Measurements from ENCODE around the gene XKR7.

Gene XKR7

GRCh38 chr20:31981784-31982183 is 13.8 kb downstream of the XKR7 start:
- TF ChIP-seq ZNF274 (IDR thresholded peaks at IDR 0.05; ENCODE audit: low read depth, low read length) = no peak
- H3K4me3 ChIP-seq (ENCODE audit: low read length) = no peak overlapping the region

GRCh38 chr20:31984981-31985471 is 17.1 kb downstream of the XKR7 start:
- H3K4me3 ChIP-seq (ENCODE audit: low read length) = no peak overlapping the region
- TF ChIP-seq ZNF274 (IDR thresholded peaks at IDR 0.05; ENCODE audit: low read depth, low read length) = no peak

DNA sequence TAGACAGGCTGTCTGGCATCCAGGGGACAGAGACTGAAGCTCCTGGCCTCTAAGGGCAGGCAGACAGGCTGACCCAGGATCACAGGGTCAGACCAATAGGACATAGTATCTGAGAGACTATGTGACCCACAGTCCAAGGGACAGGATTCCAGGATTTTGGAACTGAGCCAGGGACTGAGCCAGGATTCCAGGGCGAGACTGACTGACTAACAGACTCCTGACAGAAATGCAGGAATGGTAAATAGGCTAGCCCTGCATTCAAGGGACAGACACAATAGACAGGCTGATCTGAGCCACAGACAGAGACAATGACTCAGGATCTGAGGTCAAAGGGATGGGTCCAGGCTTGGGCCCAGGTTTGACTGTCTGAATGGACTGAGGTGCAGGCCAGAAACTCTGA is 19.8 kb downstream of the XKR7 start:
- no peak for TF ChIP-seq ZNF274 (IDR thresholded peaks at IDR 0.05; ENCODE audit: low read depth, low read length)
- H3K4me3 ChIP-seq (ENCODE audit: low read length) = no peak overlapping the region

- H3K4me3 ChIP-seq (ENCODE audit: low read length) = no peak overlapping the region
- TF ChIP-seq ZNF274 (IDR thresholded peaks at IDR 0.05; ENCODE audit: low read depth, low read length) = no peak
Measured at GRCh38 chr20:31988430-31989015, 20.6 kb downstream of the XKR7 start.

- no peak for TF ChIP-seq ZNF274 (IDR thresholded peaks at IDR 0.05; ENCODE audit: low read depth, low read length)
Measured at GRCh38 chr20:31989030-31989645, 21.2 kb downstream of the XKR7 start.

GRCh38 chr20:31990641-31991338 is 22.8 kb downstream of the XKR7 start:
- H3K4me3 ChIP-seq (ENCODE audit: low read length) = no peak overlapping the region
- TF ChIP-seq ZNF274 (IDR thresholded peaks at IDR 0.05; ENCODE audit: low read depth, low read length) = no peak

More at GRCh38 chr20:31989030-31989645, 21.2 kb downstream of the XKR7 start:
- H3K4me3 ChIP-seq (ENCODE audit: low read length) = no peak overlapping the region

DNA sequence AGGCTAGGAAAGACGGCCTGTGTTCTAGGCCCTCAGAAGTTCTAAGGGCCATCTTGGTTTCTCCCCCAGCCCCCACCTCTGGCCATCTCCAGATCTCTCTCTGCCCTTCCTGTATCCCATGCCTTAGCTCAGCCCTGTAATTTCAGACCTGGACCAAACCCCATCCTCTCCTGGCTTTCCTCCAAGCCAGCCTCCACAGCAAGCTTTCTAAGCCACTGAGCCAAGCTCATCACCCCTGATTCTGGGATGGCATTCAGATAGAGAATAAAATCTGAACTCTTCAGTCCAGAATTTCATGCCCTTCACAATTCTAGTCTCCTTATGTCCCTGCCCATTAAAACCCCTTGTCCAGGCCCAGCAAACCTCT is 23.4 kb downstream of the XKR7 start:
- TF ChIP-seq ZNF274 (IDR thresholded peaks at IDR 0.05; ENCODE audit: low read depth, low read length) = no peak
- no peak overlapping the region for H3K4me3 ChIP-seq (ENCODE audit: low read length)

DNA sequence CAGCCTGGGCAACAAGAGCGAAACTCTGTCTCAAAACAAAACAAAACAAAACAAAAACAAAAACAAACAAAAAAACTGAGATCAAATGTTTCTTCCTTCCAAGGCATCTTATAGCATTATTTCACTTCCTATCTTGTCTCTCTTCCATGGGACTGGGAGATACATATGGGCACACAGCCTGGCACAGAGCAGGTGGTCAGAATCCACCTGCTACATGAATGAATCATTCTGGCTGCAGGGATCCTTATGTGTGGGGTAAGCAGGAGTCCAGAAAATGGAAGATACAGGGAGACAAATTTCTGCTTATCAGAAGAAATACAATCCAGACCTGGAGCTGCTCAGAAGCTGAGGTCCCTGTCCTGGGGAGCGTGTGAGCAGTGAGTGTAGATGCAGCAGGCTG is 24.1 kb downstream of the XKR7 start:
- H3K4me3 ChIP-seq (ENCODE audit: low read length) = no peak overlapping the region
- no peak for TF ChIP-seq ZNF274 (IDR thresholded peaks at IDR 0.05; ENCODE audit: low read depth, low read length)

DNA sequence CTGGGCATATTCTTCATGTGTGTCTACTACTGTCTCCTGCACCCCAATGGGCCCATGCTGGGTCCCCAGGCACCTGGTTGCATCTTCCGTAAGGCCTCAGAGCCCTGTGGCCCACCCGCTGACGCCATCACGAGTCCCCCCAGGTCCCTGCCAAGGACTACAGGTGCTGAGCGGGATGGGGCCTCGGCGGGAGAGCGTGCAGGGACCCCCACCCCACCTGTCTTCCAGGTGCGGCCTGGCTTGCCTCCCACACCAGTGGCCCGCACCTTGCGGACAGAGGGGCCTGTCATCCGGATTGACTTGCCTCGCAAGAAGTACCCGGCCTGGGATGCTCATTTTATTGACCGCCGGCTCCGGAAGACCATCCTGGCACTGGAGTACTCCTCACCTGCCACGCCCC is 29.0 kb downstream of the XKR7 start:
- no peak overlapping the region for H3K4me3 ChIP-seq (ENCODE audit: low read length)
- TF ChIP-seq ZNF274 (IDR thresholded peaks at IDR 0.05; ENCODE audit: low read depth, low read length) = no peak

DNA sequence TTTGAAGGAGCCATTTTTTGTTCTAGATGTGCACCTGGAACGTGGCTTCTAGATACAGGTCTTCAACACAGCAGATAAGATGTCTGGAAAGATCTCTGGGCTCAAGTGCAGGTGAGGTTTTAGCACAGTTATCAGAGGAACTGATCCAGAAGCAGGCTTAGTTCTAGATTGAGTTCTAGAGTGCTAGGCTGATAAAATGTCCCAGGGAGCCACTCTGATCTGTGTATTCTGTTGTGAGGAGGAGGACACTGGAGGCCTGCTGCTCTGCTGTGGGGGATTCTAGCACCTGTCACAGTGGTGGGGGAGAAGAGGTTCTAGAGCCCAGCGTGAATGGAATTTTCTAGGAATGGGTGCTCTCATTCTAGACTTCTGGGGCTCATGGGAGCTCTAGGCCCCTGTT is 30.3 kb downstream of the XKR7 start:
- H3K4me3 ChIP-seq (ENCODE audit: low read length) = no peak overlapping the region
- TF ChIP-seq ZNF274 (IDR thresholded peaks at IDR 0.05; ENCODE audit: low read depth, low read length) = no peak

GRCh38 chr20:32003325-32003724 is 35.4 kb downstream of the XKR7 start:
- H3K4me3 ChIP-seq (ENCODE audit: low read length) = no peak overlapping the region
- no peak for TF ChIP-seq ZNF274 (IDR thresholded peaks at IDR 0.05; ENCODE audit: low read depth, low read length)

GRCh38 chr20:32004963-32005362 is 37.0 kb downstream of the XKR7 start:
- no peak for TF ChIP-seq ZNF274 (IDR thresholded peaks at IDR 0.05; ENCODE audit: low read depth, low read length)
- H3K4me3 ChIP-seq (ENCODE audit: low read length) = no peak overlapping the region

GRCh38 chr20:32006053-32006452 is 38.1 kb downstream of the XKR7 start:
- H3K4me3 ChIP-seq (ENCODE audit: low read length) = no peak overlapping the region
- no peak for TF ChIP-seq ZNF274 (IDR thresholded peaks at IDR 0.05; ENCODE audit: low read depth, low read length)

DNA sequence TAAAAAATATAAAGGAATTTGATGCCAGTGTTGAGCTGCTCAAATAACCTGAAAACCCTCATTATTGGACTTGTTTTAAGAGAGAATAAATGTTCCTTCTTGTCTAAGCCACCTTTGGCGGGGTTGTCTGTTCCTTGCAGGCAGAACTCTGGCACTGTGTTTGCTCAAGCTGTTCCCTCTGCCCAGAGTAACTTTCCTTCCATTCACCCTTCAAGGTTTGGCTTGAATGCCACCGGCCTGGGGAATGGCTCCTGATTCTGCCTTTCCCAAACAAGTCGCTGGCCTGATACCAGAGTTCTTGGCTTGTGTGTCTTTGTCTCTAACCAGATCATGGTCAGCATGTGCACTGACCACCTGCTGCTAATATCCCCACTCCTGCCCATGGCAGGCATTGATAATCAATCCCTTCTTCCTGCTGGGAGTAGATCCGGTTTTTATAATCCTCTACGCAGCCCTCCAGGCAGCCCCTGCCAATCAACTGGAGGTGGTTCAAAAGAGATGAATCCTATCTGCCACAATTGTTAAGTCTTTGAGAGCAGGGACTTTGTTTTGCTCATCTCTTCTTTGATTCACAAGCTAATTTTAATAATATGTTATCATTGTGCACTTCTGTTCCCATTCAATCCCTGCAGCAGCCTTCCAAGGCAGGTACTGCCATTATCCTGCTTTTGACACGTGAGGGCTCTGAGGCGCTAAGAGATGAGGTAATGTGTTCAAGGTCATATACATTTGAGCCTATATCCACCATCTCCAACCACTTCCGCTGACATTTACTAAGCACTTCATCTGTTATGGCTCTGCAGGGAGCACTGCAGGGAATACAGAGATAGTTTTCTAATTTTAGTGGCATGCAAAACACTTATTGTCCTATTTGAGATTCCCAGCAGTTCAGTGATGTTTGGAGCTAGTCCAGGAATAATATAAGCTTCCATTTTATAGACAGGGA is 39.2 kb downstream of the XKR7 start:
- no peak for TF ChIP-seq ZNF274 (IDR thresholded peaks at IDR 0.05; ENCODE audit: low read depth, low read length)

More for the DNA sequence above, 39.2 kb downstream of the XKR7 start:
- no peak overlapping the region for H3K4me3 ChIP-seq (ENCODE audit: low read length)
